CD8-positive, alpha-beta memory T cell (primary cell): ENCODE data around the gene CDK6. TPM values are rescaled to one million over a fixed set of nuclear protein-coding genes. Genes with fewer than 3 reads are reported as not detected.
A peak's percentile ranks its signal among the peaks of the same experiment; 100 is the strongest.

Source experiments
- CTCF ChIA-PET: fragments of 350-600 bp; sonication (Branson Sonifier 250); formaldehyde crosslinking; loops from one replicate; lab custom pipeline; 2021; ENCODE audit warnings: antibody characterized with exemption; lab: Charles Lee
- POLR2A ChIA-PET: fragments of 350-600 bp; sonication (Branson Sonifier 250); formaldehyde crosslinking; loops from one replicate; lab custom pipeline; 2021; ENCODE audit warnings: antibody characterized with exemption; lab: Charles Lee
- DNase-seq, 5 donors: peaks; one replicate each; pipeline versions ENCODE4 v3.0.0 to v3.0.0-alpha.2; 2020 to 2022; ENCODE audit warnings: mixed read lengths in 1 of 5
- H3K27ac ChIP-seq: one replicate; pipeline ENCODE4 v1.7.0; 2013; ENCODE audit warnings: low read depth, mild to moderate bottlenecking, low read length, moderate library complexity
- H3K27me3 ChIP-seq: 2 replicates; pipeline ENCODE4 v1.7.0; 2013; ENCODE audit warnings: low read length, mild to moderate bottlenecking; ENCODE audit not compliant: insufficient read depth, poor library complexity, severe bottlenecking
- H3K36me3 ChIP-seq: 2 replicates; pipeline ENCODE4 v1.7.0; 2013; ENCODE audit warnings: mild to moderate bottlenecking, low read length, moderate library complexity; ENCODE audit not compliant: insufficient read depth
- H3K4me1 ChIP-seq: 2 replicates; pipeline ENCODE4 v1.7.0; 2013; ENCODE audit warnings: mild to moderate bottlenecking, low read length, moderate library complexity; ENCODE audit not compliant: insufficient read depth
- H3K4me3 ChIP-seq: 2 replicates; pipeline ENCODE4 v1.7.0; 2013; ENCODE audit warnings: mild to moderate bottlenecking, low read length
- H3K9me3 ChIP-seq: 2 replicates; pipeline ENCODE4 v1.7.0; 2013; ENCODE audit warnings: mild to moderate bottlenecking, low read length
- H3K27ac Mint-ChIP-seq, 8 donors: one replicate each; pipeline ENCODE4 v1.8.0; 2020 to 2021; ENCODE audit warnings: mixed read lengths in 8 of 8, mild to moderate bottlenecking in 6 of 8, inconsistent platforms in 3 of 8, moderate library complexity in 3 of 8
- H3K27me3 Mint-ChIP-seq, 2 donors: one replicate each; pipeline ENCODE4 v1.8.0; 2020 to 2021; ENCODE audit warnings: mixed read lengths in 2 of 2, mild to moderate bottlenecking in 1 of 2, moderate library complexity in 1 of 2
- H3K36me3 Mint-ChIP-seq, 3 donors: one replicate each; pipeline ENCODE4 v1.8.0; 2020 to 2021; ENCODE audit warnings: mixed read lengths in 3 of 3, inconsistent platforms in 1 of 3, mild to moderate bottlenecking in 1 of 3
- H3K4me1 Mint-ChIP-seq, 3 donors: one replicate each; pipeline ENCODE4 v1.8.0; 2020 to 2021; ENCODE audit warnings: mixed read lengths in 3 of 3, inconsistent platforms in 1 of 3, mild to moderate bottlenecking in 1 of 3
- H3K4me3 Mint-ChIP-seq, 7 donors: one replicate each; pipeline ENCODE4 v1.8.0; 2020 to 2021; ENCODE audit warnings: mixed read lengths in 7 of 7, mild to moderate bottlenecking in 6 of 7, moderate library complexity in 4 of 7, inconsistent platforms in 2 of 7
- H3K9me3 Mint-ChIP-seq, 5 donors: one replicate each; pipeline ENCODE4 v1.8.0; 2020 to 2022; ENCODE audit warnings: mixed read lengths in 5 of 5, mild to moderate bottlenecking in 3 of 5, moderate library complexity in 2 of 5, inconsistent platforms in 1 of 5
- polyA plus RNA-seq: library from polyadenylated mRNA; unstranded; fragments of 300-500 nt; fragmentation: Illumina TruSeq; gene quantifications from one replicate; pipeline ENCODE4 v1.2.3, GENCODE V29; 2021
- total RNA-seq, 2 experiments: library from RNA; stranded (reverse); gene quantifications; one replicate each; pipeline ENCODE4 v1.2.3, GENCODE V29; 2021

CDK6 gene
- total and polyA plus RNA-seq, 3 experiments from 2014 or later, result 20.7 to 235 (median 231) TPM

- Mint-ChIP-seq H3K27ac (peak overlapping the region in 3 of 8 donors; percentile 17 to 65 (median 59)), H3K27me3 (peaks cover 0 to 2% of the 10 kb centered on the region in 2 donors), H3K4me3 (no peak overlapping the region), H3K4me1 (no peaks in the 10 kb centered on the region), H3K36me3 (peaks cover 0 to 25% (median 10%) of the 10 kb centered on the region in 3 donors), H3K9me3 (no peaks in the 10 kb centered on the region)
- no peaks in the 10 kb centered on the region for H3K27me3 ChIP-seq
- DNase-seq, result no peak
- no peaks in the 10 kb centered on the region for H3K9me3 ChIP-seq
- POLR2A ChIA-PET, result no interaction called here
- no peaks in the 10 kb centered on the region for H3K36me3 ChIP-seq
- CTCF ChIA-PET, result no interaction called here
- no peaks in the 10 kb centered on the region for H3K4me1 ChIP-seq
- H3K4me3 ChIP-seq, result no peak overlapping the region
- H3K27ac ChIP-seq, result no peak overlapping the region
These were observed 278.5 kb downstream of the CDK6 start for GRCh38 chr7:92557808-92558362.

GRCh38 chr7:92557249-92557648, 279.1 kb downstream of the CDK6 start:
- H3K4me1 Mint-ChIP-seq, result no peaks in the 10 kb centered on the region
- H3K27ac Mint-ChIP-seq, result peak overlapping the region in 3 of 8 donors; percentile 9 to 65 (median 17)
- POLR2A ChIA-PET, result no interaction called here

More at GRCh38 chr7:92557249-92557648, 279.1 kb downstream of the CDK6 start:
- H3K9me3 Mint-ChIP-seq, result no peaks in the 10 kb centered on the region
- Histone ChIP-seq H3K9me3 (no peaks in the 10 kb centered on the region), H3K36me3 (no peaks in the 10 kb centered on the region), H3K4me3 (no peak overlapping the region), H3K27me3 (no peaks in the 10 kb centered on the region), H3K27ac (no peak overlapping the region), H3K4me1 (no peaks in the 10 kb centered on the region)
- CTCF ChIA-PET, result no interaction called here
- DNase-seq, result no peak
- peaks cover 0 to 2% of the 10 kb centered on the region in 2 donors for H3K27me3 Mint-ChIP-seq
- no peak overlapping the region for H3K4me3 Mint-ChIP-seq
- H3K36me3 Mint-ChIP-seq, result peaks cover 0 to 23% (median 9%) of the 10 kb centered on the region in 3 donors

Other genes starting within 250 kb of the CDK6 start
- 10 to 100 TPM; 29.3 to 31.5 TPM for gene FAM133B, start 246.2 kb downstream of the CDK6 start, total RNA-seq
- 20.8 TPM for gene FAM133B, start 246.2 kb downstream of the CDK6 start, polyA plus RNA-seq